K562 (cell line): ENCODE measurements around the gene FYB1. TPM values are rescaled to one million over a fixed set of nuclear protein-coding genes. Genes with fewer than 3 reads are reported as not detected.
A peak's percentile ranks its signal among the peaks of the same experiment; 100 is the strongest.

Source experiments
- ATF1 ChIP-seq, 2 experiments: fragments of 450-650 bp in 1 of 2; IDR thresholded peaks; 2 replicates each; pipeline ENCODE4 v1.6.1; 2016; ENCODE audit warnings: missing compliant biosample characterization in 1 of 2, missing genetic modification characterization in 1 of 2
- CEBPB ChIP-seq: fragments of 450-650 bp; IDR thresholded peaks from 2 replicates; pipeline ENCODE4 v1.6.1; 2016; ENCODE audit warnings: missing genetic modification characterization, missing compliant biosample characterization
- DNMT1 ChIP-seq: fragments of 450-650 bp; IDR thresholded peaks from 2 replicates; pipeline ENCODE4 v1.6.1; 2016; ENCODE audit warnings: antibody characterized with exemption, mild to moderate bottlenecking
- ELF4 ChIP-seq: fragments of 450-650 bp; formaldehyde crosslinking; IDR thresholded peaks from 2 replicates; pipeline ENCODE4 v1.4.0; 2022; ENCODE audit warnings: missing genetic modification characterization
- FOS ChIP-seq: IDR thresholded peaks from 3 replicates; pipeline ENCODE4 v1.6.1; 2011; ENCODE audit not compliant: insufficient read length; ENCODE audit errors: extremely low read depth
- GATA2 ChIP-seq: sonication (generic); formaldehyde crosslinking; IDR thresholded peaks from 2 replicates; pipeline ENCODE4 v1.4.0; 2020; ENCODE audit warnings: mild to moderate bottlenecking, missing genetic modification reagents
- KDM4B ChIP-seq, 2 experiments: fragments of 450-650 bp in 1 of 2; sonication (generic) in 1 of 2; IDR thresholded peaks; 2 replicates each; pipeline ENCODE4 v1.6.1; 2016 to 2017; ENCODE audit warnings: borderline replicate concordance in 2 of 2, antibody characterized with exemption in 1 of 2, low read depth in 1 of 2, mild to moderate bottlenecking in 1 of 2
- L3MBTL2 ChIP-seq: fragments of 450-650 bp; IDR thresholded peaks from 2 replicates; pipeline ENCODE4 v1.6.1; 2016; ENCODE audit warnings: mild to moderate bottlenecking, moderate library complexity
- MTF1 ChIP-seq: fragments of 250-450 bp; sonication (Bioruptor Pico); IDR thresholded peaks from 2 replicates; pipeline ENCODE4 v1.9.0; 2021; ENCODE audit warnings: moderate library complexity, mild to moderate bottlenecking, inconsistent platforms, borderline replicate concordance
- PKNOX1 ChIP-seq: fragments of 450-650 bp; IDR thresholded peaks from 2 replicates; pipeline ENCODE4 v1.6.1; 2016
- RFX1 ChIP-seq: fragments of 450-650 bp; IDR thresholded peaks from 2 replicates; pipeline ENCODE4 v1.6.1; 2016; ENCODE audit warnings: mild to moderate bottlenecking, moderate library complexity
- SREBF1 ChIP-seq: fragments of 150-350 bp; IDR thresholded peaks from 2 replicates; pipeline ENCODE4 v1.6.1; 2014; ENCODE audit warnings: antibody characterized with exemption, low read depth, low read length, borderline replicate concordance
- STAG1 ChIP-seq: sonication (generic); formaldehyde crosslinking; IDR thresholded peaks from 2 replicates; pipeline ENCODE4 v1.5.0; 2020; ENCODE audit warnings: missing genetic modification reagents, borderline replicate concordance
- ZFP36 ChIP-seq: fragments of 150-350 bp; IDR thresholded peaks from 2 replicates; pipeline ENCODE4 v1.6.1; 2018; ENCODE audit warnings: low read length, low read depth; ENCODE audit not compliant: partially characterized antibody
- polyA plus RNA-seq, 8 experiments: library from polyadenylated mRNA; depleted of rRNA in 4 of 8; stranded (reverse) in 5 of 8; unstranded in 3 of 8; fragments of >200 nt; fragmentation: Nextera tagmentation in 2 of 8; fragmentation: Illumina TruSeq in 1 of 8; extraction: Ambion mirVana in 2 of 8; extraction: Trizol in 1 of 8; gene quantifications; 2 replicates each; pipeline versions ENCODE4 v1.2.1 to v1.2.3, GENCODE V29; 2011 to 2014; ENCODE audit warnings: inconsistent platforms in 1 of 8, missing spikeins in 1 of 8
- total RNA-seq, 7 experiments: library from RNA; depleted of rRNA in 6 of 7; stranded (reverse); fragments of >200 nt in 6 of 7; fragmentation: Illumina TruSeq in 2 of 7; extraction: Trizol in 2 of 7; gene quantifications; 2 replicates each; pipeline versions ENCODE4 v1.2.1 to v1.2.3, GENCODE V29; 2011 to 2021; ENCODE audit warnings: low replicate concordance in 1 of 7

The FYB1 gene
- total and polyA plus RNA-seq, 9 of the 15 experiments (the other 6 are each of a cell fraction or from before 2014, with no cell fraction given), result 4.7 to 31.5 (median 9.7) TPM

- TF ChIP-seq L3MBTL2, result 0 out of 2 replicates have a peak, but pooled peaks have one; percentile 24
- no peak for TF ChIP-seq RFX1
- TF ChIP-seq FOS, result no peak
- TF ChIP-seq ZFP36, result peak; percentile 75
- TF ChIP-seq SREBF1, result no peak
- TF ChIP-seq ELF4, result no peak
- no peak for TF ChIP-seq ATF1 (CRISPR knock-in tag; IDR thresholded peaks at IDR 0.05)
- TF ChIP-seq ATF1 (tag; IDR thresholded peaks at IDR 0.05), result peak; percentile 33; the same call in 1 of the 2 replicates
- peak; percentile 53 for TF ChIP-seq PKNOX1
- TF ChIP-seq STAG1 (CRISPR knock-in tag), result no peak
- TF ChIP-seq MTF1 (CRISPR knock-in tag), result no peak
- TF ChIP-seq GATA2, result peak; percentile 43
- TF ChIP-seq DNMT1, result no peak
- peak; percentile 71 for TF ChIP-seq CEBPB (tag)
- TF ChIP-seq KDM4B (IDR thresholded peaks at IDR 0.05; ENCODE audit: borderline replicate concordance in 2 of 2, low read depth in 1 of 2), result no peak
Measured at GRCh38 chr5:39218482-39219402, 621 bp downstream of the FYB1 start (continued).
